Osteocyte (in vitro differentiated cells): ENCODE results near the gene CHST12. TPM values are rescaled to one million over a fixed set of nuclear protein-coding genes. Genes with fewer than 3 reads are reported as not detected.

Source experiments
- DNase-seq: peaks from one replicate; pipeline ENCODE4 v3.0.0; 2021; ENCODE audit warnings: mixed read lengths; ENCODE audit not compliant: unreplicated experiment; ENCODE audit errors: extremely low spot score
- H3K27ac Mint-ChIP-seq: one replicate; pipeline ENCODE4 v1.8.0; 2021; ENCODE audit warnings: mild to moderate bottlenecking, mixed read lengths; ENCODE audit not compliant: unreplicated experiment
- H3K27me3 Mint-ChIP-seq: one replicate; pipeline ENCODE4 v1.8.0; 2021; ENCODE audit warnings: mixed read lengths; ENCODE audit not compliant: unreplicated experiment
- H3K36me3 Mint-ChIP-seq: one replicate; pipeline ENCODE4 v1.8.0; 2021; ENCODE audit warnings: mixed read lengths; ENCODE audit not compliant: unreplicated experiment
- H3K4me1 Mint-ChIP-seq: one replicate; pipeline ENCODE4 v1.8.0; 2021; ENCODE audit warnings: mixed read lengths; ENCODE audit not compliant: unreplicated experiment
- H3K4me3 Mint-ChIP-seq: one replicate; pipeline ENCODE4 v1.8.0; 2021; ENCODE audit warnings: mild to moderate bottlenecking, moderate library complexity, mixed read lengths; ENCODE audit not compliant: unreplicated experiment
- H3K9me3 Mint-ChIP-seq: one replicate; pipeline ENCODE4 v1.8.0; 2021; ENCODE audit warnings: mixed read lengths; ENCODE audit not compliant: unreplicated experiment
- CTCF ChIP-seq: fragments of 200-600 bp; sonication (generic); IDR thresholded peaks from 2 replicates; pipeline ENCODE4 v1.5.0; 2021; ENCODE audit warnings: antibody characterized with exemption, mild to moderate bottlenecking, moderate library complexity
- total RNA-seq: library from RNA; stranded (reverse); gene quantifications from 2 replicates; pipeline ENCODE4 v1.2.1, GENCODE V29; 2021

Gene CHST12
- total RNA-seq, 1 donor from 2014 or later, result 30.2 TPM

- peak overlapping the region; percentile 55 for H3K27ac Mint-ChIP-seq
- H3K9me3 Mint-ChIP-seq, result no peaks in the 10 kb centered on the region
- no peaks in the 10 kb centered on the region for H3K27me3 Mint-ChIP-seq
- H3K4me3 Mint-ChIP-seq, result no peak overlapping the region
- TF ChIP-seq CTCF, result no peak
- no peak for DNase-seq
- H3K4me1 Mint-ChIP-seq, result peaks cover 29% of the 10 kb centered on the region
- H3K36me3 Mint-ChIP-seq, result peaks cover 10% of the 10 kb centered on the region
These were observed 14.6 kb downstream of the CHST12 start for GRCh38 chr7:2417981-2418481.

- Mint-ChIP-seq H3K9me3 (no peaks in the 10 kb centered on the region), H3K36me3 (peaks cover 8% of the 10 kb centered on the region), H3K4me1 (peaks cover 18% of the 10 kb centered on the region), H3K27ac (no peak overlapping the region), H3K4me3 (no peak overlapping the region), H3K27me3 (no peaks in the 10 kb centered on the region)
- no peak for TF ChIP-seq CTCF
- no peak for DNase-seq
These were observed 17.0 kb downstream of the CHST12 start for GRCh38 chr7:2420216-2420933.

GRCh38 chr7:2421943-2422310 lies 18.5 kb downstream of the CHST12 start:
- peaks cover 14% of the 10 kb centered on the region for H3K4me1 Mint-ChIP-seq
- TF ChIP-seq CTCF, result no peak
- no peaks in the 10 kb centered on the region for H3K27me3 Mint-ChIP-seq
- H3K27ac Mint-ChIP-seq, result no peak overlapping the region
- no peak overlapping the region for H3K4me3 Mint-ChIP-seq
- no peaks in the 10 kb centered on the region for H3K9me3 Mint-ChIP-seq
- DNase-seq, result no peak
- H3K36me3 Mint-ChIP-seq, result peaks cover 3% of the 10 kb centered on the region

GRCh38 chr7:2425749-2426148 lies 22.3 kb downstream of the CHST12 start:
- Mint-ChIP-seq H3K36me3 (peaks cover 8% of the 10 kb centered on the region), H3K27ac (no peak overlapping the region)

More at GRCh38 chr7:2425749-2426148, 22.3 kb downstream of the CHST12 start:
- no peak for DNase-seq
- Mint-ChIP-seq H3K9me3 (no peaks in the 10 kb centered on the region), H3K4me1 (no peaks in the 10 kb centered on the region), H3K27me3 (no peaks in the 10 kb centered on the region), H3K4me3 (no peak overlapping the region)
- no peak for TF ChIP-seq CTCF
